Ishikawa (cell line): ENCODE data around the gene MAST4.

Experiments used
- CEBPB ChIP-seq: IDR thresholded peaks from 2 replicates; pipeline ENCODE4 v1.6.1; 2012
- CREB1 ChIP-seq: IDR thresholded peaks from 2 replicates; pipeline ENCODE4 v1.6.1; 2012; ENCODE audit warnings: low read depth
- EGR1 ChIP-seq: IDR thresholded peaks from 2 replicates; pipeline ENCODE4 v1.6.1; 2012
- EP300 ChIP-seq: IDR thresholded peaks from 2 replicates; pipeline ENCODE4 v1.6.1; 2012; ENCODE audit warnings: borderline replicate concordance
- FOXM1 ChIP-seq: IDR thresholded peaks from 2 replicates; pipeline ENCODE4 v1.6.1; 2012; ENCODE audit warnings: low read depth, borderline replicate concordance
- MAX ChIP-seq: IDR thresholded peaks from 2 replicates; pipeline ENCODE4 v1.6.1; 2012
- NFIC ChIP-seq: IDR thresholded peaks from 2 replicates; pipeline ENCODE4 v1.6.1; 2012
- RAD21 ChIP-seq: IDR thresholded peaks from 2 replicates; pipeline ENCODE4 v1.6.1; 2012; ENCODE audit warnings: low read depth
- REST ChIP-seq: IDR thresholded peaks from 2 replicates; pipeline ENCODE4 v1.6.1; 2012; ENCODE audit warnings: low read depth, mild to moderate bottlenecking
- TAF1 ChIP-seq: IDR thresholded peaks from 2 replicates; pipeline ENCODE4 v1.6.1; 2012; ENCODE audit warnings: low read depth, mild to moderate bottlenecking
- TCF12 ChIP-seq: IDR thresholded peaks from 2 replicates; pipeline ENCODE4 v1.6.1; 2012; ENCODE audit warnings: low read depth
- TEAD4 ChIP-seq: IDR thresholded peaks from 2 replicates; pipeline ENCODE4 v1.6.1; 2012
- YY1 ChIP-seq: IDR thresholded peaks from 2 replicates; pipeline ENCODE4 v1.6.1; 2012; ENCODE audit warnings: low read depth
- ZBTB7A ChIP-seq: IDR thresholded peaks from 2 replicates; pipeline ENCODE4 v1.6.1; 2012; ENCODE audit warnings: low read depth
- TF ChIP-seq, protein P1 (sequence below): IDR thresholded peaks from 2 replicates; pipeline ENCODE4 v1.6.1; 2012

MAST4 gene

GRCh38 chr5:67179697-67180361 lies 583.6 kb downstream of the MAST4 start:
- TF ChIP-seq CREB1 (no peak), ZBTB7A (no peak), FOXM1 (no peak), EGR1 (no peak), RAD21 (no peak), TEAD4 (no peak), TCF12 (no peak), REST (no peak), CEBPB (no peak)

GRCh38 chr5:67181648-67182221 lies 585.5 kb downstream of the MAST4 start:
- TF ChIP-seq REST = no peak
- TF ChIP-seq CREB1 = no peak
- TF ChIP-seq RAD21 = no peak
- no peak for TF ChIP-seq TAF1
- no peak for TF ChIP-seq EP300
- TF ChIP-seq NFIC = no peak
- TF ChIP-seq ZBTB7A = no peak
- TF ChIP-seq TCF12 = no peak
- TF ChIP-seq, protein P1, sequence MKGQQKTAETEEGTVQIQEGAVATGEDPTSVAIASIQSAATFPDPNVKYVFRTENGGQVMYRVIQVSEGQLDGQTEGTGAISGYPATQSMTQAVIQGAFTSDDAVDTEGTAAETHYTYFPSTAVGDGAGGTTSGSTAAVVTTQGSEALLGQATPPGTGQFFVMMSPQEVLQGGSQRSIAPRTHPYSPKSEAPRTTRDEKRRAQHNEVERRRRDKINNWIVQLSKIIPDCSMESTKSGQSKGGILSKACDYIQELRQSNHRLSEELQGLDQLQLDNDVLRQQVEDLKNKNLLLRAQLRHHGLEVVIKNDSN = no peak
- no peak for TF ChIP-seq EGR1
- no peak for TF ChIP-seq TEAD4
- TF ChIP-seq CEBPB = no peak

- TF ChIP-seq FOXM1 (no peak), TCF12 (no peak), REST (no peak), MAX (no peak), YY1 (no peak), NFIC (no peak)
- TF ChIP-seq, protein P1 = no peak
These were observed 586.2 kb downstream of the MAST4 start for GRCh38 chr5:67182301-67182790.

- TF ChIP-seq RAD21 (no peak), EGR1 (no peak), EP300 (no peak), NFIC (no peak), TAF1 (no peak), YY1 (no peak)
These were observed 587.7 kb downstream of the MAST4 start for GRCh38 chr5:67183859-67184258.
